Endometrial microvascular endothelial cells (primary cell): ENCODE data around the gene CASTOR1. TPM values are rescaled to one million over a fixed set of nuclear protein-coding genes. Genes with fewer than 3 reads are reported as not detected.

Source experiments
- in situ Hi-C: cut with HindIII; loops from 2 replicates; pipeline ENCODE4 v1.10.0; 2017; ENCODE audit warnings: low sequenced_read_pairs, low pct_unique_long_range_greater_than_20kb; ENCODE audit errors: inconsistent ontology term
- total RNA-seq: library from RNA; depleted of rRNA; stranded (reverse); fragments of >200 nt; gene quantifications from one replicate; pipeline ENCODE4 v1.2.3, GENCODE V29; 2015; ENCODE audit errors: inconsistent ontology term

The CASTOR1 gene
- total RNA-seq, 1 donor from 2014 or later = 4.0 TPM

- in situ Hi-C loops = no loop called here
Measured at GRCh38 chr22:30240541-30241417, 48.5 kb downstream of the CASTOR1 start.

GRCh38 chr22:30239488-30240405 is 49.6 kb downstream of the CASTOR1 start:
- in situ Hi-C loops = no loop called here

- in situ Hi-C loops = no loop called here
Measured at GRCh38 chr22:30238661-30239487, 50.4 kb downstream of the CASTOR1 start.

DNA sequence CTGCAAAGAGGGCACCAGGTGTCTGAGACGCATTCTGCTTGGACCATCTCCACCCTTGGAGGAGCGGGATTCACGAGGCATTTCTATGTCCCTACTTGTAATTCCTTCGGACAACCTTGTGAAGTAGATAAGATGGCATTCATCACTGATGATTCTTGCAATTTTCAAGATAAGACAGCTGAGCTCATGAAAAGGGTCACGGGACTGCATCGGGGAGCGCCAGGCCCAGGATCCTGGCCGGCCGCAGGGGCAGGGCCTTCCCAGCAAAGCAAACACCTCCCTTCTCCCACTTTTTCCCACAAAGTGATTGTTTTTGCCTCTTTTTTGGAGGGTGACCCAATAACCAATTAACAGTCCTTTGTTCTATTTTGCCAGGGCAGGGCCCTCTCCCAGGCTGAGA is 51.2 kb downstream of the CASTOR1 start:
- in situ Hi-C loops = no loop called here

DNA sequence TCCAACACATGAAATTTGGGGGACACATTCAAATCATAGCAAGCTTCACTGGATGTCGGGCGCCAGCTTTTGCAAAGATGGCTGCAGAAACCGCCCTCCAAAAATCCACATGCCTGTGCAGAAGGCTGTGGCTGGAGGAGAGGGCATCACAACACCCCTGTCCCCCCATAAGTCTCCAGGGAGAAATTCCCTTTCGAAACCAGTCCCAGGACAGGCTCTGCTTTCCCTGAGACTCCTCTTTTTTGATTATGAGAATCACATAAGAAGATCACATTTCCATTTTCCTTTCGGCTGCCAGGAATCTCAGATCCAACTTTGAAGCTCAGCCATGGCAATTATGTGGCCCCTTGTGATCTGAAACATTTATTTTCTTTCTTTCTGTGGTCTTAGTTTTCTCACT is 52.4 kb downstream of the CASTOR1 start:
- in situ Hi-C loops = no loop called here

DNA sequence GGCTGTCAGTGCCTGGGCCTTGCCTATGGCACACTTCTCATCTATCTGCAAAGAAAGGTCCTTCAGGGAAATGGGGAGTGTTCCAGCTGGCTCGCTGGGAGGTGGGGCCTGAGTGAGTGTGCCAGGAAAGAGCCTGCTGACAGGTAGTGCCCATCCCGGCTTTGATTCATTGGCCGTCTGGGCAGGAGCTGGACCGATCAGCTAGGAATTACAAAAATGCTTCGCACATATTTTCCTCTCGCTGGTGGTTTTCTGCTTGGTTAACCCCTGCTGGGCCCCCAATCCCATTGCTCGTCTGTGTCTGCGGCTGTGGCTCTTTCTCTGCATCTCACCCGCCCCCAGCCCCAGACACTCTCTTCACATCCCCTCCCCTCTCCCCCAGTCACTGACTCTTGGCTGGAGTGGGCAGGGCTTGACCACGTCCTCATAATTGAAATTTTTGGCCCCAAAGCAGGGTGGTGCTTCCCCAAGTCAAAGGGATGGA is 53.6 kb downstream of the CASTOR1 start:
- in situ Hi-C loops = no loop called here

Other genes starting within 250 kb of the CASTOR1 start
- gene HORMAD2, start 209.0 kb downstream of the CASTOR1 start, total RNA-seq = not detected
- not detected for gene LIF, start 42.7 kb downstream of the CASTOR1 start, total RNA-seq
- not detected for gene OSM, start 22.7 kb downstream of the CASTOR1 start, total RNA-seq
- gene TBC1D10A, start 37.4 kb upstream of the CASTOR1 start, total RNA-seq = 12.1 TPM
- gene SF3A1, start 67.4 kb upstream of the CASTOR1 start, total RNA-seq = 81.0 TPM
- 2.0 TPM for gene CCDC157, start 67.5 kb upstream of the CASTOR1 start, total RNA-seq
- 11.2 TPM for gene RNF215, start 97.9 kb upstream of the CASTOR1 start, total RNA-seq
- 48.2 TPM for gene SEC14L2, start 107.5 kb upstream of the CASTOR1 start, total RNA-seq
- 86.3 TPM for gene MTFP1, start 136.3 kb upstream of the CASTOR1 start, total RNA-seq
- not detected for gene SEC14L3, start 182.5 kb upstream of the CASTOR1 start, total RNA-seq
- gene SEC14L4, start 216.2 kb upstream of the CASTOR1 start, total RNA-seq = not detected